Kidney glomerular epithelial cell (primary cell): ENCODE results near the gene TSPAN9.

Experiments
- DNase-seq: peaks from one replicate; lab custom pipeline; 2025; lab: John Stamatoyannopoulos, UW

The TSPAN9 gene

GRCh38 chr12:3275171-3276041 is 198.2 kb downstream of the TSPAN9 start:
- peak; percentile 17 for DNase-seq

DNA sequence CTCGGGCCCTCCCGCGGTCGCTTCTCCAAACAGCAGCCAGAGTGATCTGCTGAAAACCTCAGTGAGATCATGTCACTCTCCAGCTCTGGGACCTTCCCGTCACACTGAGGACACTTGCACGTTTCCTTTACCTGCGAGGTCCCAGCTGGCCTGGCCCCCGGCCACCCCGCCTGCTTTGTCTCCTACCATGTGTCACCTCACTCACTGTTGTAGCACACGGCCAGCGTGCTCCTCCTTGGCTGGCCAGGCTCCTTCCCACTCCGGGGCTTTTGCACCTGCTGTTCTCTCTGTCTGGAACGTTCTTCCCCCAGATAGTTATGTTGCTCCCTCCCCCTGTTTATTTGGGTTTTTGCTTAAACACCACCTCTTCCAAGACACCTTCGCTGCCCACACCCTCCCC is 199.0 kb downstream of the TSPAN9 start:
- no peak for DNase-seq

DNA sequence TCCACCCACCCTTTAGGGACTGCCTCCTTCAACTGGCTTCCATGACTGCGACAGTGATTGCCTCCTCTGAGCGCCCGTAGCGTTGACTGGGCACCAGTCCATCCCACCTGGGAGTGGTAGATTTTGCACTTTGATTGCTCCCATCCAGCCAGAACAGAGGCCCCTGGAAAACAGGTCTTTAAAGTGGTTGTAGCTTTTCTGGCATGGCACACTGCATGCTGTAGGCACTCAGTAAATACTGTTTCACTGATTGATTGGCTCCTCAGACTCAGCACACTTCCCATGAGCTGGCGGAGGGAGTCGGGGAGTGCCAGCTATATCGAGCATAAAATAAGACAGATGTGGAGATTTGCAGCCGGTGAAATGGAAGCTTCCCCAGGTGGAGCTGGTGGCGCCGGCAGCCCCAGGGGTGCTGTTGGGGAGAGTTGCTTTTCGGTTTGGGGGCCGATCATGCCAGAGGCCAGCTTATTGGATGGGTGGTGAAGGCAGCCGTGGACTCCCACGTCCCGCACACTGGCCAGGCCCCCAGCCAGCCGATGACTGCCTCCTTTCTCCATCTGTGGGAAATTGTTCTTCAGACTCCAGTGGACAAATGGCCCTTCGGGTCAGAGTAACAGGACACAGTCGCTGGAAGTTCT is 200.2 kb downstream of the TSPAN9 start:
- no peak for DNase-seq

DNA sequence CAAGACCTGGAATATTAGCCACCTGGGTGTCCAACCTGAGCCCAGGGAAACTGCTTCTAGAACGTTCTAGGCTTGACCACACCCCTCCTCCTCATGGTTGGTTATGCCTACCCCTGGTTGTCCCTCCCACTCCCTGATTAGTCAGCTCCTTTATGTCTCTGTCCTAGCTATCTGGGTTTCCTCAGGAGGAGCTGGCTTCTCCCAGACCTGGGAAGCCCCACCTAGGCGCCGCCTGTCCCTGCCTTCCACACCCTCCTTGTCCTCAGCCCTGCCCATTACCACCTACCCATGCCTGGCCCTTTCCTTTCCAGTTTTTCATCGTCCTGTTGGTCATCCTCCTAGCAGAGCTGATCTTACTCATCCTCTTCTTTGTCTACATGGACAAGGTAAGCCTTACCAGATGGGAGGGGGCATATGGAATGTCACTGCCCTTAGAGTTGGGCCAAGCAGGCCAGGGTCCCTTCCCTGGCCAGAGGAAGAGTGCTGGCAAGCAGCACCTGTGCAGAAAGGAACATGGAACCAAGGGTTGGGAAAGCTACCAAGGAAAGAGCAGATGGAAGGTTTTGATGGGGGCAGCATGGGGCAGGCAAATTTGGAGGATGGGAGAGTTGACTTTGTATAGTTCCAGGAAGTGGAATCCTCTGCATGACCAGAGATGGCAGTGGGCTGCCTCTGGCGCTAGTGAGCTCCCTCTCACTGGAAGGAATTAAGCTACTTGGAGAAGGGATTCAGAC is 201.7 kb downstream of the TSPAN9 start:
- DNase-seq, result no peak

- no peak for DNase-seq
Observed at GRCh38 chr12:3279415-3279780, 202.2 kb downstream of the TSPAN9 start.

GRCh38 chr12:3279832-3280231 is 202.7 kb downstream of the TSPAN9 start:
- no peak for DNase-seq

DNA sequence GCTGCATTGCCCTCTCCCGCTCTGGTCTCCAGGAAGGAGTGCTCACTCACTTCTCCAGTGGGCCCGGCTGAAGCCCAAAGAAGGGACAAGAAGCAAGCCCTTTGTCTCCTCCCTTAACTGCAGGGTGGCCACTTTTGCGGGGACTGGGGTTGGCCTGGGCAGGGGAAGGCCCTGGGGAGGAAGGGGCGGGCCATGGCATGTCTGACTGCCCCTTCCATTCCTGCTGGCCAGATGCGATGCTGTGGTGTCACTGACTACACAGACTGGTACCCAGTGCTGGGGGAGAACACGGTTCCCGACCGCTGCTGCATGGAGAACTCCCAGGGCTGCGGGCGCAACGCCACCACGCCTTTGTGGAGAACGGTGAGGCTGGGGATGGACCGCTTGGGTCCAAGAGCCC is 203.8 kb downstream of the TSPAN9 start:
- DNase-seq, result no peak

DNA sequence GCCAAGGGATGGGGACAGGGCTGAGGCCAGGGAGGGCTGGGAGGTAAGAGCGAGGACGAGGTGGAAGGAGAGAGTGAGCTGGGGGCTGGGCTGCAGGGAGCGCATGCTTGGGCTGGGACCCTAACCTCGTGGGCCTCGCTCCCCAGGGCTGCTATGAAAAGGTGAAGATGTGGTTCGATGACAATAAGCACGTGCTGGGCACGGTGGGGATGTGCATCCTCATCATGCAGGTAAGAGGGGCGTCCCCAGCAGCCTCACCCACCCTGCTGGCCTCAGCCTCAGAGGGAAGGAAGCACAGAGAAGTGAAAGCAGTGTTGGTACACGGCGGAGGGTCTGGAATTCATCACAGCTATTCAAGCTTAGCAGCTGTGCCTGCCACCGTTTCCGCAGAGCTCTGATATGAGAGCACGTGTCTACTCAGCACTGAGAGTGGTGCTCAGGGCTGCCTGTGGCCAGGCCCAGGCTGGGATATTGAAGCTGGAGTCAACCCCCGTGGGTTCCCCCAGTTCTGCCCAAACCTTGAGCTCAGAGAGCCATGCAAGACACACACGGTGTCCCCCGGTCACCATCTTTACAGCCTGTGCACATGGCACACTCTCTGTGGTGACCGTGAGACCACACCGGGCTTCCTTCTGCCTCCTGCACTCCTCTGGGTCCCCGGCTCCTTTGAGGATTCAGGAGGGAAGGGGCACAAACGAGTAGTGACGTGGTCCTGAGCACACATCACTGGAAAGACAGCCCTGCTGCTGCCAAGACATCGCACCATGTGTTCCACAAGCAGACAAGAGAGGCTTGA is 204.6 kb downstream of the TSPAN9 start:
- no peak for DNase-seq

- DNase-seq, result no peak
Observed at GRCh38 chr12:3282384-3282670, 205.1 kb downstream of the TSPAN9 start.

- no peak for DNase-seq
Observed at GRCh38 chr12:3283137-3283680, 206.0 kb downstream of the TSPAN9 start.

GRCh38 chr12:3284405-3284804 is 207.2 kb downstream of the TSPAN9 start:
- no peak for DNase-seq

DNA sequence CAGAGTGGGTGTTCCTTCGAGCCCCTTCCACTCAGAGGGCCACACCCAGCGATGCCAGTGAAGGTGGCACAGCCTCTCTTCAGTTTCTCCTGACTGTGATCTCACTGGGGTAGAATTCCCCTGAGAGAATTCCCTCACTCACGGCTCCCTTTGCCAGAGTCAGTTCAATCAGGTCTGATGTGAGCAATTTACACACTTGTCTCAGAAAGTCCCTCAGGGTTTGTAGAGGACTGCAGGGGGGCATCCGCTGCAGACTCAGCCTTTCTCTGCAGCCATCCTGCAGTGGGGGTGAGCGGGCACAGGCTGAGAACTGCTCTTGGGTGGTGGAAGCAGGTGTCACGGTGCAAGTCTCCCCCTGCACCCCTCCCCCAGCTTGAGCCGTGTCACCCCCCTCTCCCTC is 208.4 kb downstream of the TSPAN9 start:
- DNase-seq, result no peak

DNA sequence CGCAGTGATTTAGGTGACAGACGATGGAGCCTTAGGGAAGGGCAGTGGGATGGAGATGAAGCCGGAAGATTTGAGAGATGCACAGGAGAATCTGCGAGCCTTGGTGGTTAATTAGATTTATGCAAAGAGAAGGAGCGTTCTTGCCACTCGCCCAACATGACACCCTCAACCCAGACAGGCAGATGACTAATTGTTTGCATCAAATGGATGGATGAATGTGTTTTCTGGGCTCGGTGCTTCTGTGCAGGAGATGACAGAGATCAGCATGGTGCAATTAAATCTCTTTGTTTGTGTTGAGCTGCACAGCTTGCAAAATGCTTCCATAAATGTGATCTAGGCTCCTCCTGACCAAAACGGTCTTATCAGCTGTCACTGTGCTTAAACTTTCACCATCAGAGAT is 211.5 kb downstream of the TSPAN9 start:
- DNase-seq, result no peak

DNA sequence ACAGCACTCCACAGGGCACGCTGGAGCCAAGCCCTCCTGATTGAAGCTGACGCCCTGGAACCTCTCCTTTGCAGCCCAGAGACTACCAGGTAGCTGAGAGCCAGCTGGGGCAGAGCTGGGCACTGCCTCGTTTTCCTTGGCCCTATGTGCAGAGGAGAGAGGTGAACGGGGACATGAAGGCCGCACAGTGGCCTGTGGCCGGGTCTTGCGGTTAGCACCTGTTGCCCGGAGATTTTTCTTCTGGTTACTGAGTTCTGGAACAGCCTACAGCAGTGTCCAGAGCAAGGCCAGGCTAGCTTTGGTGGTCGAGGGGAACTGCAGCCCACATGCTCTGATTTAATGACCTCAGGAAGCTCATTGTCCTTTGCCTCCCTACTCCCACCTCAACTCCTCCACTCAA is 212.5 kb downstream of the TSPAN9 start:
- DNase-seq, result no peak

- DNase-seq, result no peak
Observed at GRCh38 chr12:3291939-3292338, 214.8 kb downstream of the TSPAN9 start.

DNA sequence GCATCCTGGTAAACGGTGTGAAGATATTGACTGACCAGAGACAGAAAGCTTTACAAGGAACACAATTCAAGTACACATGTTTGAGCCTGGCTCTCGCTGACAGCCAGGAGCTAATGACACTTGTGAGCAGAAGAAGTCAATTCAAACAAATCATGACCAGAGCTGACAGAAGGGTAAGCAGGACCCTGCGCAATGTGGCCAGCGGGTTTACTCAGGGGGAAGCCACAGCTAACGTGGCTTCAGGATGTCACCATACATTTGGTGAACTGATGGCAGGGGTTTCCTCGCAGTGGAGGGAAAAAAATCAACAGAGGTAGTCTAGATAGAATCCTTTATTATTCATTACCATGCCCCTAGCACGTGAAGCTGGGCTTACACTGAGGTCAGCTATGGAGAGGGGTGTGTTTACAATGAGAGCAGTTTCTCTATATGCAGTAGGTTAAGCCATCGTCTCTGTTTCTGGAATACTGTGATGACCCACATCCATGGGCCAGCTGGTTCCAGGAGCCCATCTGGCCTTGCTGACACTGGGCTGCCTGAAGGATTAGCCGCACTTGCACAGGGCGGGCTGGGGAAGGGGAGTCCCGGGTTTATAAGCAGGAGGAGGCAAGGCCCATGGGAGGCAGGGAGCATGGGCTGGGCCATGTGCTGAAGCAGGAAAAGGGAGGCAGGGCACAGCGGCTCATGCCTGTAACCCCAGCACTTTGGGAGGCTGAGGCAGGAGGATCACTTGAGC is 215.7 kb downstream of the TSPAN9 start:
- no peak for DNase-seq

DNA sequence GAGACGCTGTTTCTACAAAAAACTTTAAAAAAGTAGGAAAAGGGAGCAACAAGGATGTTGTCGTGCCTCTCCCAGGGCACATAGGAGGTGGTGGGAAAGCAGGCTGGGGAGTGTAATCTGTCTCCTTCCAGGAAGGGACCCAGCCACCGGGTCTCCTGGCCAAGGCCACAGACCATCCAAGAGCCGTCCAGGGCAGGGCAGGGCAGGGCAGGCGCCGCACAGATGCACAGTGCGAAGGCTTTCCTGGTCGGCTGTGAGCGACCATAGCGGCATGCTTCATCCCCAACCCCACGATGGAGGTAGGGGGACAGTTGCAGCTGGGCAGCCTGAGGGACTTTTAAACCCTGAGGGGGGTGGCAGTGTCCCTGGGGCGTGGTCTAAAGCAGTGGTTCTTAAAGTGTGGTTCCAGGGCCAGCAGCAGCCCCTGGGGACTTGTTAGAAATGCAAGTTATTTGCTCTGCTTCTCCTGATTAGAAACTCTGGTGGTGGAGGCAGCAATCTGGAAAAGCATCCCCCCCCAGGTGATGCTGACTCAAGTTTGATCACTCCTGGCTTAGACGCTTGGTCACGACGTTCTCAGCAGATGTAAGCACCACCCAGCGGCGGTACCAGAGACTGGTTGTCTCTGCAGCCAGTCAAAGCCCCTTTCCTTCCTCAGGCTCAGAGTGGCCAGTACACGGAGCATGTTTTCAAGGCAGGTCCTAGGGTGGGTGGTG is 216.4 kb downstream of the TSPAN9 start:
- DNase-seq, result peak; percentile 16

GRCh38 chr12:3294481-3294911 is 217.3 kb downstream of the TSPAN9 start:
- DNase-seq, result no peak

DNA sequence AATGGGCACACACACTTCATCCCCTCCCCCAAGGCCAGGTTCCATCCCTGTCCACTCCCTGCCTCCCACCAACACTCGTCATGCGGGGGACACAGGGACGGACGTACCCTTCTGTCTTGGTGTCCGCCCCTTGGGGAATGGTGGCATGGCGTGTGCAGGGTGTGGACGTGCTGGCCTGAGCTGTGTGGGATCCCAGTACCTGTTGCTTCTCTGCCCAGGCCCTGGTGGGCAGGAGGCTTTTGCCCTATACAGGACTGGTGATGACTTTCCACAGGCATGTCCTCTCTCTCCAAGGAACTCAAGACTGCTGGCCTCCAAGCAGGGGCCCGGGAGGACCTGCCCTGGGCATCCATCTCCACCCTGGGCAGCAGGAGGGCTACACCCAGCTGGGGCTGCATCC is 218.0 kb downstream of the TSPAN9 start:
- DNase-seq, result no peak

DNA sequence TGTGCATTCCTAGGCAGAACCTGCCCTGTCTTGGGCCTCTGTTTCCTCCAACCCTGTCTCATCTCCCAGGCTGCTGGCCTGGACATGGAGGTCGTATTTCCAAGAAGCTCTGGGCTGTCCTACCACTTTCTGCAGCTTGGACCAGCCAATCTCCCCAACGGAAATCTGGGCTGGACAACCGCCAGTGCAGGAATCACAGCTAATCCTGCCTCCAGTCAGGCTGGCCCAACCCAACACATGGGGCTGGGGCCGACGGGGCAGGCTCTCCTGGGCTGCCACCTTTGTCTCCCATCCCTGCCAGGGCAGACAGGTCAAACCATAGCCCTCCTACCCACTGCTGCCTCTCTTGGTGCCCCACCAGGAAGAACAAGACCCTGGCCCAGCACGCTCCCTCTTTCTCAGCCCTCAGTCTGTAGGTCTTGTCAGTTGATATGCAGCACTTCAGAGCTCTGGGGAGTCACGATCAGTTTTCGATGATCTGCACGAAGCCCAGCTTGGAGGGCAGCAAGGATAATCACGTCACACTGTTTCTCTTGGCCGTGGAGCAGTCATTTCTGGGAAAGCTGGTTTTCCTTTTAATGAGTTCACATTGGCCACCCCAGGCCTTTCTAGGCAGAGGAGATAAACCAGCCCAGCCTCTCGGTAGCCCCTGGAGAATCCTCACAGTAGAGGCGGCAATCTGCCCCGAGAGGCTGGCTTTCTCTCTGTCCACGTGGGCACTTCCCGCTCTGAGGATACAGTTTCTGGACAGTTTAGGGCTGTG is 218.6 kb downstream of the TSPAN9 start:
- no peak for DNase-seq
